GM21825 (cell line): Measurements from ENCODE around the gene IL13.
A peak's percentile ranks its signal among the peaks of the same experiment; 100 is the strongest.

Experiments used
- ATAC-seq: cut with Tn5 transposase; IDR thresholded peaks from one replicate; pipeline ENCODE4 v1.9.1; 2021; ENCODE audit warnings: mild to moderate bottlenecking, moderate library complexity; ENCODE audit not compliant: unreplicated experiment

IL13 gene

DNA sequence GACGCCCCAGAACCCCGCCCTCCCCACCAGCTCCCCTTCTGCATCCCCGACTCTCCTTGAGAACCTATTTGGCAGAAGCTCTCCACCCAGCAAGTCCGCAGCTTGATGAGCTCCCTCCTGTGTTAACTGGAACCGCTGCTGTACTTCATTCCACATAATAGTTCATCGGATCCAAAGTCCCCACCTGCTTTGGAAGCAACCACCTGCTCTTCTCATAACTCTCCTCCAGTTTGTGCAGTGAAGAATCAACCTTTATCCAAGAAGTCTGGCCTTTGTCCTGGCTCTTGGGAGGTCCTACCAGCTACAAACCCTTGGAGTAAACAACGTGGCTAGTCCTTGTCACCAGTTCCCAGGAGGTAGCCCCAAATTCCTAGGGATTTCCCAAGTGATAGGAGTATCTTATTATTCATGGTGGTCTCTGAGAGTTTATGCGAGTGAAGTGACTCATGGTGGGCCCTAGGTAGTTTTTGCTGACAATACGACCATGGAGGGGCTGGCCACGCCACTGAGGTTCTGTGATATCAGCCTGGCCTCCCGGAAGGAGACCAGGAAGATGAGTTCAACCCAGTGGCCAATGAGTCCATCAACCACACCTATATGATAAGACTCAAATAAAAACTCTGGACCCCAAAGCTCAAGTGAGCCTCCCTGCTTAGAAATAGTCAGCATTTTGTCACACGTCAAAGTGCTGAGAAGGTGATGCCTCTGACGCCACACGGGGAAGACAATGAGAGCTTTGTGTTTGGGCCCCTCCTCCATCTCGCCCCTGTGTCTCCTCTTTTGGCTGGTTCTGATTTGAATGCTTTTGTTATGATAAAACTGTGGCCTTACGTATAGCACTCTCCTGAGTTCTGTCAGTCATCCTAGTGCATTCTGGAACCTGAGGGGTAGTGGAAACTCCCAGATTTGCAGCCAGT is 12.3 kb downstream of the IL13 start:
- no peak for ATAC-seq

DNA sequence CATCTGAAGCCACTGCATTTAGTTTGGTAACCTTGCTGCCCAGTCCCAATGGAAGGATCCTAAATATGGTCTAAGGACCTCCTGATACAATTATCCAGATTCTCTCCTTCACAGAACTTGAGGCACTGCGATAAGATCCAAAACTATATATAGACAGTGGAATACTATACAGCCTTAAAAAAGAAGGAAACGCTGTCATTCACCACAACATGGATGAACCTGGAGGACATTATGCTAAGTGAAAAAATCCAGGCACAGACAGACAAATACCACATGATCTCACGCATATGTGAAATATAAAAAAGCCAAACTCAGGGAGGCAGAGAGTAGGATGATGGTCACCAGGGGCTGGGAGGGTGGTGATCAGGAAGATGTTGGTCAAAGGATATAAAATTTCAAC is 13.0 kb downstream of the IL13 start:
- ATAC-seq = no peak

DNA sequence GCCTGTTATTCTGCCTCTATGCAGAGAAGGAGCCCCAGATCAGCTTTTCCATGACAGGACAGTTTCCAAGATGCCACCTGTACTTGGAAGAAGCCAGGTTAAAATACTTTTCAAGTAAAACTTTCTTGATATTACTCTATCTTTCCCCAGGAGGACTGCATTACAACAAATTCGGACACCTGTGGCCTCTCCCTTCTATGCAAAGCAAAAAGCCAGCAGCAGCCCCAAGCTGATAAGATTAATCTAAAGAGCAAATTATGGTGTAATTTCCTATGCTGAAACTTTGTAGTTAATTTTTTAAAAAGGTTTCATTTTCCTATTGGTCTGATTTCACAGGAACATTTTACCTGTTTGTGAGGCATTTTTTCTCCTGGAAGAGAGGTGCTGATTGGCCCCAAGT is 15.5 kb downstream of the IL13 start:
- ATAC-seq = no peak

DNA sequence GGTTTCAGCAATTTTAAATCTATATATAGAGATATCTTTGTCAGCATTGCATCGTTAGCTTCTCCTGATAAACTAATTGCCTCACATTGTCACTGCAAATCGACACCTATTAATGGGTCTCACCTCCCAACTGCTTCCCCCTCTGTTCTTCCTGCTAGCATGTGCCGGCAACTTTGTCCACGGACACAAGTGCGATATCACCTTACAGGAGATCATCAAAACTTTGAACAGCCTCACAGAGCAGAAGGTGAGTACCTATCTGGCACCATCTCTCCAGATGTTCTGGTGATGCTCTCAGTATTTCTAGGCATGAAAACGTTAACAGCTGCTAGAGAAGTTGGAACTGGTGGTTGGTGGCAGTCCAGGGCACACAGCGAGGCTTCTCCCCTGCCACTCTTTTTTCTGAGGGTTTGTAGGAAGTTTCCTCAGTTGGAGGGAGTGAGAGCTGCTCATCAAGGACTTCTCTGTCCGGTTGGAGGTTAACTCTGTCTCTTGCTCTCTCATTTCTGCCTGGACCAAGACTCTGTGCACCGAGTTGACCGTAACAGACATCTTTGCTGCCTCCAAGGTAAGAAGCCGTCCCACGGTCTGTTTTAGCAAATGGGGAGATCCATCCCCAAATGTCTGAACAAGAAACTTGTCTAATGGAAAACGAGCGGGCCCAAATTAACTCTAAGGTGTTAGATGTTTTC is 16.1 kb downstream of the IL13 start, which contains the start of gene IL4:
Gene IL4, plus strand, starts transcription at position 51 of the 692 bp plus-strand sequence. Its CDS starts 62 bp downstream, at position 113.
- ATAC-seq = no peak

DNA sequence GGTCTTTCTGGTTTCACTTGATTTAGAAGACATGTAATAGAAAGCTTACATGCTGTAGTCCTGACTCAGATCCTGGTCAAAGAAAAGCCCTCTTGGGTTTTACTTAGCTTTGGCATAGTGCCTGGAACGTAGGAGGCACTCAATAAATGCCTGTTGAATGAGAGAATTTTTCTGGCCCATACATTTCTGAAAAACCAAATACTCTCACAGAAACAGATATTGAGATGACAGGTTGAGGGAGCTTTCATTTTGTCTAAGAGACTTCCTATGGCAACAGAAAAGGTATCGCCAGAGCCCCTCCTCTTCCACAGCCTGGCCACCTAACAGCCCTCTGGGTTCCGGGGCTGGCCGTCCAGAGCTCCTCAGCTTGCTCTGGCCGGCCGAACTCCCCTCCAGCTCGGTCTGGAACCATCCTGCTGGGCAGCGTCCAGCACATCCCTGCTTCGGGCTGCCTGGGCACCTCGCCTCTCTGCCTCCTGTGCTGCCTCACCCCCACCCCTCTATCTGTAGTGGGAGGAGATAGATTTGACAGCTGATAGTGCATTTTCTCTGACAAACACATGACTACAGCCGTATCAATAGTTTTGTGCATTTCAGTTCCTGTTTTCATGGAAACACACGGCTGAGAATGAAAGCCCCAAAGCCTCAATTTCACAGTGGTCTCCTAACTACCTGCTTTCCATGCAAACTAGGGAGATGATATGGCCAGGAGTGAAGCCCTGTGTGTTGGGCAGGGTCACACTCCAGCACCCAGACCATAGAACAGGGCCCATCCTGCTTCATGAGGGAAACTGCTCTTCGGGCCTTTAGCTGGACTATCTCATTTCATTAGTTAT is 16.9 kb downstream of the IL13 start:
- ATAC-seq = peak; percentile 82

DNA sequence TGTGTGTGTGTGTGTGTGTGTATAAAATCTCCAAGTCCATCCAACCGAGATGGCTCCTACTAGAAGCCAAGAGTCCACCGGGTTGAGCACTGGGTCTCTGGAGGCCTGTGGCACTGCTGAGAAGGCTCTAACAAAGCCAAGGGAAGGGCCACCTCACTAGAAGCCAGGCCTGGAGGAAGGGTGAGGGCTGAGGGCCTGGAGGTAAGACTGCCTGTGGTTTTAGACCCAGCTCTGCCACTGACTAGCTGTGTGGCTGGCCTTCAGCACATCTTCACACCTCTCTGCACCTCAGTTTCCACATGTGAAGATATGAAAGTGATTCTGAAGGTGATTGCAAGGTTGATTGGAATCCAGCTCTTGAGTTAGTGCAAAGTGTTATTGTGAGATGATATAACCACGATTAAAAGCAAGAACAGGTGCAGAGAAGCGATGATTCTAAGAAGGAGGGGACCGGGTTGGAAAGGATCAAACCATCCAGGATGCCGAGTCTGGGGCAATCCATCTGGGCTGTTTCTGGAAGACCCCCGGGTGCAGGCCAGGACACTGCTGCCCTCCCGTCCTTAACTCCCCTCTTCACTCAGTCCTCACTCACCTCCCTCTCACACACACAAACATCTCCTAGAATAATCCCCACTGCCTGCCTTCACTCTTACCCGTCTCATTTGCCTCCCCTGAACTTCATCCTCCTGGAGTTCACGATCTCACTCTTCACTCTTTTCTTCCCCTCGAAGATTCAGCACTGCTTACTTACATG is 18.1 kb downstream of the IL13 start:
- no peak for ATAC-seq

DNA sequence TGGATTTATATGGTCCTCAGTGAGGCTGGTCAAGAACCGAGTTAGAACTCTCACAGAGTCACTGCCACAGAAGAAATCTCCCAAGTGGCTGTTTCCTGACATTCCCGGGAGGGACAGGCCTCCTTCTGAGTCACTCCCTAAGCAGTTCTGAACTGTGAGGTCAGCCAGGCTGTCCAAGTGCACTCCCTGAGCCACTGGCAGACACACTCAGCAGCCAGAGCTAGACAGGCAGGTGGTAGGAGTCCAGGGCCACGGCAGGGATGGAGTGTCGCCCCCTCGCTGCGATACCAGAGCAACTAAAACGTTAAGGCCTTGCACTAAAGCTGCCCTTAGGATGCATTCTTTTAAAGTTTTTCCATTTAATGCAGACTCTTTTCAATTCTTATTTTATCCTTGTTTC is 19.2 kb downstream of the IL13 start:
- no peak for ATAC-seq

DNA sequence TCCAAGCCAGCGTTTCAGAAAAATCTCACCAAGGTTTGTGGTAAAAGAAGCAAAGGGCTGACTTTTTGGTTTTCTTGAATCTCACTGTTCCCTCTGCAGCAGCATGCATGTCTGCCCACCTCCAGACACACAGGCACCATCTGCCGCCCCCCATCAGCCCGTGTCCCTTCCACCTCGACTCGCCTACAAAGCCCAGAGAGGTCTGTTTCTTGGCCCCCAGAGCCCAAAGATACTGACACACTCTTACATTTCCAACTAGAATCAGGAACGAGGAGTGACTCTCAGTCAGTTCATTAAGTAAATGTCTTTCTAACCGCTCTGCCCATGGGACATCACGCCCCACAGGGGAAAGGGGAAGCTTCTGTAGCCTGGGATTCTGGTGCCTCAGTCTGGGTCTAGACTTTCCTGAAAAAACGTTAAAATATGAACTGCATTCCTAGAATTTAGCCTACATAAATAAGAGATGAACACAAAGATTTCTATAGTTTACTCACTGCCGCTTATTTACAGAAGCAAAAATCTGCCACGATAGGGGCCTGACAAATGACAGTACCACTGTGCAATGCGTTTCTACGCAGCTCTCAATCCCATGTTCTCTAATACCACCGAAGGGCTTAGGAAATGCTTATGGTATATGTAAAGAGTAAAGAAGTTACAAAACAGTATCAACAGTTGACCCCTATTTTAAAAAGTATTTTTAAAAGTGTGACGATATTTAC is 19.9 kb downstream of the IL13 start:
- no peak for ATAC-seq

DNA sequence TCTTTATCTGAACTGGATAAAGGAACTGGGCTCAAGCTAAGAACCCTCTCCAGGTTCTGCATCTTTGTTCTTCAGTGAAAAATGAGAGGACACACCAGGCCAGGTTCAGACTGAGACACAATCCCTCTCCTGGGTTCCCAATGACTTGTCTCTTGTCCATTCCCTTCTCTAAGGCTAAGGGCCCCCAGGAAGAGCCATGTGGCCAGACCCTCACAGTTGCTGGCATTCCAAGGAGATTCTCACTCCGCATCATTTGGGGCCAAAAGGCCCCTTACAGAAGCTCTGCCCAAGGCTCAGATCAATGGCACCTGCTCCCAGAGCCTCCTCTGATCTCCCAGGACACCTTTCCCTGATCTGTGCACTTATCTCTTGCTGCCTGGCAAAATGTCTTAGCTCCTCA is 20.8 kb downstream of the IL13 start:
- ATAC-seq = no peak

DNA sequence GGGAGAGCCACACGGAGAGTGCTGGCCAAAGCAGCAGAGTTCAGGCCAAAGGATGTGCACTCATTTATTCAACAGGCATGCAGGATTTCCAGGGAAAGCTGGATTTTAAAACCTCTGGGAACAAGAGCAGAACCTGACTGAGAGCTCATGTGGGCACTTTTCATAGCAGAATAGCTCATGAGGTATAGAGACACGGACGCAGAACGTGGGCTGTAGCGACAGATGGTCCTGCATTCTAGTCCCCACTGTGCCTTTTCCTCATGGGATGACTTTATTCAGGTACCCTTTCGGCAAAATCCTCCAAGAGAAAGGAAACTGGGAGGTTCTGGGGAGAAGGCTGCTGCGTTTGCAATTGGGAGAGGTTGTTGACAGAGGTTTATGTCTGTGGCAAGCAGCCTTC is 21.2 kb downstream of the IL13 start:
- ATAC-seq = no peak

DNA sequence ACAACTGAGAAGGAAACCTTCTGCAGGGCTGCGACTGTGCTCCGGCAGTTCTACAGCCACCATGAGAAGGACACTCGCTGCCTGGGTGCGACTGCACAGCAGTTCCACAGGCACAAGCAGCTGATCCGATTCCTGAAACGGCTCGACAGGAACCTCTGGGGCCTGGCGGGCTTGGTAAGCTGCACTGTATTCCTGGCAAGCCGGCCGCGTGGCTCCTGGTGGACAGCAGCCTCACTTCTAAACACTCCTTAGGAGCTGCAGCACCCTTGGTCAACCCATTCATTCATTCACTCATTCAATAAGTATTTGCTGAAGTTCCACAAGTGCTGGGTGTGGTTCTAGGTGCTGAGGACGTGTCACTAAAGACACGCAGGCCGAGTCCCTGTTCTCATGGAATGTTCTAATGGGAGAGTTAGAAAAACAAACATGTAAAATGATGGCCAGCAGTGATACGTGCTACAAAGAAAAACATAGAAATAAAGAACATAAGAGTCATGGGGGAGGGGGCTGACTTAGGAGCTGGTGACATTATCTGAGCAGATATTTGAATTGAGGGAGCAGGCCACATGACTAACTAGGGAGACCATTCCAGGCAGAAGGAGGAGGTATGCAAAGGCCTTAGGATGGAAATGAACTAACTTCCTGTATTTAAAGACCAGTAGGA is 21.9 kb downstream of the IL13 start:
- ATAC-seq = no peak

DNA sequence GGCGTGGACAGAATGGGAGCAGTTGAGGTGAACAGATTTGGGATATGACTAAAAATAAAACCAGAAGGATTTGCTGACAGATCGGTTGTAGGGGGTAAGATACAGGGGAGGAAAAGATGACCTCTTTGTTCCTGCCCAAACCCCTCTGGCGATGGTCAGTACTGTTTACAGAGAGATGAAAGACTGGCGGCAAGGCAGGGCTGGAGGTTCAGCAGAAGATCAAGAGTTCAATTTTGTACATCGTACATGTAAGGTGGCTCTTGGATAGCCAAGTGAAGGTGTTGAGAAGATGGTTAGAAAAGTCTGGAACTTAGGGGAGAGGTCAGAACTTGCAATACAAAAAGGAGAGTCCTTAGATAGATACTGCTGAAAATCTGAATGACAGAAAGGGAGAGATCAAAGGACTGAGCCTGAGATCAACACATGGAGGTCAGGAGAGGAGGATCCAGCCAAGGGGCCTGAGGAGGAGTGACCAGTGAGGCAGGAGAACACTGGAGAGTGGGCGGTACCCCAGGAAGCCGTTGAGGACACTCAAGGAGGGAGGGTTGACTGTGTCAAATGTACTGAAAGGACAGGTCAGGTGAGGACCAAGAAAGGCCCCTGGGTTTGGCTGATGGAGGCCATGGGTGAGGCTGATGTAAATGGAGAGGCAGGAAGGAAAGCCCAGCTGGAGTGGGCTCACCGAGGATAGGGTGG is 23.0 kb downstream of the IL13 start:
- ATAC-seq = no peak

DNA sequence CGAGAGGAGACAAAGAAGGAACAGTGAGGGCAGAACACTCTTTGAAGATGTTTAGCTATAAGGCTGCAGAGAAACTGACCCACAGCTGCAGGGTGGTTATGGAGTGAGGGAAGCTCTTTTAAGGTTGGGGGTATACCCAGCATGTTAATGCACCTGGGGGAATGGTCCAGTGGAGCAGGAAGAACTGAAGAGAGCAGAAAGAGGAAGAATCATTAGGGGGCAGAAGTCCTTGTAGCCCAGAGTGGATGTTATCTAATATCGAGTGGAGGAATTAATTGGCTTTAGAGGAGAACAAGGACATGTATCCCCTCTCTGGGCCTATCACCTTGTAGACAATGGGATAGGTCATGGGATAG is 23.5 kb downstream of the IL13 start:
- ATAC-seq = no peak

DNA sequence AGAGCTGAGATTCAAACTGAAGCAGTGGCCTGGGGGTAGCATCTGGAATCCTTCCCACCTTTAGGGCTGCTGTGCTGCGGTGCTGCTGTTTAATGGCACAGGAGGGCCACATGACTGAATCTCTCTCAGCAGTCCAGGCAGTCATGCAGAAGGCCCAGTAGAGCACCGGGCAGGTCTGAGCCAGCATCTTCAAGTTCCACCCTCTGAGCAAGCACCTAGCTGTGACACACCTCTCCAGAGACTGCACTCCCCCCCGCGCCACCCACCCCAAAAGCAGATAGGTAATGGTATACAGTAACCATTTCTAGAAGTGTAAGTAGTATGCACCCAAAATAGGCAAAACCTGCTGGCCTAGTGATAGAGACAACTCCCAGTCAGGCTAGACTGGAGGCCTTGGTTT is 24.0 kb downstream of the IL13 start:
- ATAC-seq = no peak

DNA sequence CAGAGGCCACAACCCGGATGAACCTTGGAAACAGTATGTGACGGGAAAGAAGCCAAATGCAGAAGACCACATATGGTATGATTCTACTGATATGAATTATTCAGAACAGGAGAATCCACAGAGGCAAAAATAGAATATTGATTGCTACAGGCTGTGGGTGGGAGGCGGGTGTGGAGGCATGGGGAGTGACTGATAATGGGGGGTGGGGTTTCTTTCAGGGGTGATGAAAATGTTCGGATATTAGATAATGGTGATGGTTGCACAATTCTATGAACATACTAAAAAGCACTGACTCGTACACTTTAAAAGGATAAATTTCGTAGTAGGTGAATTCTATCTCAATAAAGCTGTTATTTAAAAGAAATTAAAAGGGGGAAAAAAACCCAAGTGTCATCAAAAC is 26.5 kb downstream of the IL13 start:
- no peak for ATAC-seq

DNA sequence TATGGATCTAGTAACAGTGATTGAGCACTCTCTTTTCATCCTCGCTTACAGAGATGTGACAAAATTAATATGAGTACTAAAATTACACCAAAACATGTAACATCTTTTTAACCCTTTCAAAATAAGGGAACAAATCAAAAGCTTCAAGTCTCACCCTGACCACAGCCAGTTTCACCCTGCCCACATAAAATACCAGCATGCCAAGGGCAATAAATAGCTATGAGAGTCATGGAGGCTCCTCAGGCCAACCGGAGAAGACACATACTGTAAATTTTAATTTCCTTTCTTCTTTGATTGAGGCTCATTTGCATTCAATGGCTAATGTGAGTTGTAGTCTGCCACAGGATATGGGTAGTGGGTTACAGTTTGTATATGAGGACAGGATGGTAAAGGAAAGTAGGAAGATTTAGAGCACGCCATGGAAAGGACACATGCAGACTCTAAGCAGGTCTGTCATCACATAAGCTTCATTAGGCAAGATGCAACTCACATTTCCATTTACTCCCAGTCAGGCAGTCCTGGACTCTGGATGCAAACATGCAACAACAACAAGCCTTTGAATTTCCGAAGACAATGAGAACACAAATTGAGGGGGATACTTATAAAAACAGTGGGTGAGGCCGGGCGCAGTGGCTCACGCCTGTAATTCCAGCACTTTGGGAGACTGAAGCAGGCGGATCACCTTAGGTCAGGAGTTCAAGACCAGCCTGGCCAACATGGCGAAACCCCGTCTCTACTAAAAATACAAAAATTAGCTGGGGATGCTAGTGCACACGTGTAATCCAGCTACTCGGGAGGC is 27.1 kb downstream of the IL13 start:
- ATAC-seq = no peak

DNA sequence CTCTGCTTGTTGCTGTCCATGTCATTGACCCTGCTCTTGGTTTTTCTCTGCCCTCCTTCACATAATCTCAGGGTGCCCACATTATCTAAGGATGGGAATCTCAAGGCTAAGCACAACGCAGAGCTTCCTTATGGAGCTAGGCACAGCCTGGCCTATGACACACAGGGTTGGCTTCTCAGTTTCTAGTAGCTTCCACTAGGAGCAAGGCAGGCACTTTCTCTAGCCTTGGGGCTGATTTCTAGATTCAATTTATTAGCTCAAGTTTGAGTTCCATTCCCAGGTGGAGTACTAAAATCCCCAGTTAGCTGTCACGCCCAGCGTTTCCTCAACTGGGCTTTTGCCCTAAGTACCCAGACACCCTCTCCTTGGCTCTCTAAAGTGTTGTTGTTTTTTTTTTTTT is 28.2 kb downstream of the IL13 start:
- no peak for ATAC-seq

DNA sequence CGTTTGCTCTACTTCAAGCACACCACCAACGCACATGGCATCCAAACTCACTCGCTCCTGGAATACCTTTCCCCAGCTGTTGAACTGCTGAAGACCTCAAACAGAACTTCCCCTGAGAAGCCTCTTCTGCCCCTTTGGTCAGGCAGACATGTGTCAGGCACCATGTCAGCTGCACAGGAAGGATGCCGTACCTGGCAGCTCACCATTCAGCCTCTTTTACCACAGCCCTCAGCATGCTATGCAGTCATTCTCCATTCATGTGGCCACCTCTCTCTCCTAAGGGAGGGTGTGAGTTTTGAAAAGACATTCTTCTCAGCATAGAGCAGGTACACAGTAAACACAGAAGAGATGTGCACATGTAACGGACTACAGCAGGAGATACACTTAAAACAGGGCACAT is 30.0 kb downstream of the IL13 start:
- ATAC-seq = no peak
